ENCODE measurements around the gene FCN3. TPM values are rescaled to one million over a fixed set of nuclear protein-coding genes. Genes with fewer than 3 reads are reported as not detected.
A peak's percentile ranks its signal among the peaks of the same experiment; 100 is the strongest.
"Not testable (repeated sequence)": the region's sequence is repeated elsewhere in the genome, so short reads cannot be mapped to it uniquely, and the experiment has no call there.

FCN3 gene
- total RNA-seq, 1 donor from 2014 or later, result not detected

DNA sequence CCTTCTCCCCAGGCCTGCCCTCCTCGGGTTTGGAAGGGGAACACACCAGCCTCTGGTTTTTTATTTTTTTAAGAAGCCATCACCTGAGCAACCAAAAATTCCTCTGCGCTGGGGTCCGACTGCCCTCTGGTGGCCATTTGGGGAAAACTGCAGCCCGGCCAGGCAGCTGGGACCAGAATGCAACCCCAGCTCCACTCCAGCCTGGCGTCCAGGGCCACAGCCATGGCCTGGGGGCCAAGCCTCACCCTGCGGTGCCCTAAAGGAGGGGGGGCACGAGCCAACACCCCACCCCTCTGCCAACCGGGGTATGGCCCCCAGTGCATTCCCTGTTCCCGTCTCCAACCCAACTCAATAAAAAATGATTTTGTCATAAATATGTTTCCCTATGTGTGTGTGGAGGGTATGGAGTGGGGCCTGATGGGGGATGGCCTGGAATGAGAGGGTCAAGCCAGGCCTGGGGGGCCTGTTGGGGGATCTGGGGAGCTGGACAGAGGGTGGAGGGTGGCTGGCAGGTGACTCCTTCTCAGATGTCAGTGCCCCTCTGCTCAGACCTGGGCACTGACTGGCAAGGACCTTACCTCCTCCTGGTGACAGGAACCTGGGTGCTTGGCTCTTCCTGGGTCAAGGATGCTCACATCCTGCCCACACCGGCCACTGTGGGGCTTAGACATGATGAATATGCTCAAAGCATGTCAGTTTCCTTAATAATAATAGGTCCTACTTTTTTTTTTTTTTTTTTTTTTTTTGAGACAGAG, 21.0 kb upstream of the FCN3 start:
- no peak overlapping the region for H3K4me3 Mint-ChIP-seq (ENCODE audit: low read depth)

DNA sequence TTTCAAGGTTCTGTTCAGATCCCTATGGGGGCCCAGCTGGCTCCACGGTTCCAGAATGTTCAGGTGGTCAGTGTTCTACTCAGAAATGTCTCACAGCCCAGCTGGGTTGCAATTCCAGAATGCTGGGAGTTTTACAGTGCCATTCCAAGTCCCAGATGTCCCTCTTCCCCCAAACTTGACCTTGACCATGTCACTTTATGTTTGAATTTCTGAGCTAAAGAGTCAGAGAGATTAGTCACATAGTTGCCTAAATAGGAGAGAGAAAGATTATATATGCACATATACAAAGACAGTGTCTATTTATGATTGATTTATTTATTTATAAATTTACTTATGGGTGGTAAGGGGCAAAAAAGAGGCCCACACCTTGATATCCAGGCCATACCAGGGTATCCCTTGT, 20.3 kb upstream of the FCN3 start:
- Mint-ChIP-seq H3K27me3 (ENCODE audit: low read depth) (peaks cover 3% of the 10 kb centered on the region), H3K4me1 (ENCODE audit: low read depth) (peaks cover 10% of the 10 kb centered on the region), H3K9me3 (no peaks in the 10 kb centered on the region), H3K36me3 (ENCODE audit: low read depth) (no peaks in the 10 kb centered on the region), H3K27ac (no peak overlapping the region), H3K4me3 (ENCODE audit: low read depth) (no peak overlapping the region)
- intact Hi-C loops (cut with micrococcal nuclease), result loop anchor here (2.0 to 10.0 kb wide), 2 partner anchors 62 to 270 kb away; no protein-coding TSS in a partner anchor
- DNase-seq (ENCODE audit: low spot score), result no peak

More for the DNA sequence above, 21.0 kb upstream of the FCN3 start:
- peaks cover 3% of the 10 kb centered on the region for H3K27me3 Mint-ChIP-seq (ENCODE audit: low read depth)
- H3K4me1 Mint-ChIP-seq (ENCODE audit: low read depth), result peaks cover 10% of the 10 kb centered on the region
- intact Hi-C loops (cut with micrococcal nuclease), result loop anchor here (2.0 to 10.0 kb wide), 2 partner anchors 63 to 269 kb away; no protein-coding TSS in a partner anchor
- no peak overlapping the region for H3K27ac Mint-ChIP-seq
- no peaks in the 10 kb centered on the region for H3K9me3 Mint-ChIP-seq
- peak; percentile 78 for DNase-seq (ENCODE audit: low spot score)
- H3K36me3 Mint-ChIP-seq (ENCODE audit: low read depth), result no peaks in the 10 kb centered on the region

- intact Hi-C loops (cut with micrococcal nuclease), result loop anchor here (2.0 to 10.0 kb wide), 2 partner anchors 61 to 271 kb away; no protein-coding TSS in a partner anchor
- Mint-ChIP-seq H3K4me1 (ENCODE audit: low read depth) (peaks cover 10% of the 10 kb centered on the region), H3K27ac (no peak overlapping the region), H3K9me3 (no peaks in the 10 kb centered on the region), H3K36me3 (ENCODE audit: low read depth) (no peaks in the 10 kb centered on the region), H3K27me3 (ENCODE audit: low read depth) (peaks cover 3% of the 10 kb centered on the region), H3K4me3 (ENCODE audit: low read depth) (peak overlapping the region; percentile 52)
- DNase-seq (ENCODE audit: low spot score), result no peak
These were observed 19.6 kb upstream of the FCN3 start for GRCh38 chr1:27394282-27394658.

DNA sequence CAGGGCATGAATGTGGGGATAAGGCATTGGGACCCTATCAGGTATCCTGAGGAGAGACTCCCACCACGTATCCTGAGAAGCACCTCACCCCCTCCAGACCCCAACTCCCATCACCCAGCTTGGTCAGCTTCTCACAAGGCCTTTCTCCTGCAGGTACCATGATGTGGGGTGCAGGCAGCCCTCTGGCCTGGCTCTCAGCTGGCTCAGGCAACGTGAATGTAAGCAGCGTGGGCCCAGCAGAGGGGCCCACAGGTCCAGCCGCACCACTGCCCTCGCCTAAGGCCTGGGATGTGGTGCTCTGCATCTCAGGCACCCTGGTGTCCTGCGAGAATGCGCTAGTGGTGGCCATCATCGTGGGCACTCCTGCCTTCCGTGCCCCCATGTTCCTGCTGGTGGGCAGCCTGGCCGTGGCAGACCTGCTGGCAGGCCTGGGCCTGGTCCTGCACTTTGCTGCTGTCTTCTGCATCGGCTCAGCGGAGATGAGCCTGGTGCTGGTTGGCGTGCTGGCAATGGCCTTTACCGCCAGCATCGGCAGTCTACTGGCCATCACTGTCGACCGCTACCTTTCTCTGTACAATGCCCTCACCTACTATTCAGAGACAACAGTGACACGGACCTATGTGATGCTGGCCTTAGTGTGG, 19.1 kb upstream of the FCN3 start:
- Mint-ChIP-seq H3K9me3 (no peaks in the 10 kb centered on the region), H3K36me3 (ENCODE audit: low read depth) (no peaks in the 10 kb centered on the region), H3K4me1 (ENCODE audit: low read depth) (peaks cover 10% of the 10 kb centered on the region), H3K4me3 (ENCODE audit: low read depth) (peak overlapping the region; percentile 82), H3K27me3 (ENCODE audit: low read depth) (peaks cover 3% of the 10 kb centered on the region), H3K27ac (no peak overlapping the region)
- DNase-seq (ENCODE audit: low spot score), result no peak
- intact Hi-C loops (cut with micrococcal nuclease), result loop anchor here (2.0 to 10.0 kb wide), 2 partner anchors 61 to 271 kb away; no protein-coding TSS in a partner anchor

DNA sequence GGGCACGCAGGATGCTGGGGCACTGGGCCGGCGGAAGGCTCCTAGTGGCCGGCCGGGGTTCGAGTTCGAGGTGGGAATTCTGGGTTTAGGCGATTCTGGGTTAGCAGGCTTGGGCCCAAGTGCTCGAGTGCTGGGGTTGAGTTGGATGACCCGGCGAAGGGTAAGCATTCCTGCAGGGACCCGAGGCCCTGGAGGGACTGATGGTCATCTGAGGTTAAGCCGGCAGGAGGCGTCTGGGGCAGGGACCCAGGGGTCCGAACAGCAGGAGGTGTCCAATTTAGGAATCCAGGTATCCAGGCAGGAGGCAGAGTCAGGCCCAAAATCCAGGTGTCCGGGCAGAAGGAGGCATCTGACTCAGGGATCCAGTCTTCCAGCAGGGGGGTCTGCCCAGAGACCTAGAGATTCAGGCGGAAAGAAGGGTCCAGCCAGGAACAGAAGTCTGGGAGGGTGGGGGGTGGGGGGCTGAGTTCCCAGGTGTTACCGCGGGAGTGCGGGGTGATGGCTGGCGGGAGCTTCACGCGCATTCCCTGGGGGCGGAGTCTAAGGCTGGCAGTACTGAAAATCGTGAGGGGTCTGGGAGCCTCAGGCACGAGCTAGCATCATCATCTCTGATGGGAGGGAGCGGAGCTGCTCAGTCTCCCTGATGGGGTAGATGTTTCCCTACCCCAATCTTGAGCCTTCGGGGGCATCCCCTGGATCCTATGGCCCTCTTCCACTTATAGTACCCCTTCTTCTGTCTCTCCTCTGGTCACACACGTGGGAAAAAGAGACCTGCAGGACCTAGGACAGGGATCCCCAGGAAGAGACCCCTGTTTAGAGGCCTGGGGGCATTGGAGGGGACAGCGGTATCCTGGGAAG, 18.4 kb upstream of the FCN3 start:
- peak overlapping the region; percentile 82 for H3K4me3 Mint-ChIP-seq (ENCODE audit: low read depth)
- peak overlapping the region; percentile 73 for H3K27ac Mint-ChIP-seq
- no peak for DNase-seq (ENCODE audit: low spot score)
- H3K27me3 Mint-ChIP-seq (ENCODE audit: low read depth), result peaks cover 6% of the 10 kb centered on the region
- peaks cover 14% of the 10 kb centered on the region for H3K4me1 Mint-ChIP-seq (ENCODE audit: low read depth)
- intact Hi-C loops (cut with micrococcal nuclease), result loop anchor here (1.0 to 10.0 kb wide), 3 partner anchors 28 to 272 kb away; partner anchors contain the start of gene AHDC1
- H3K9me3 Mint-ChIP-seq, result no peaks in the 10 kb centered on the region
- no peaks in the 10 kb centered on the region for H3K36me3 Mint-ChIP-seq (ENCODE audit: low read depth)

GRCh38 chr1:27392096-27392777, 17.6 kb upstream of the FCN3 start, which contains the start of gene GPR3:
GPR3 (plus strand) TSS chr1:27392622; CDS start chr1:27393799, 1,177 bp downstream.
- intact Hi-C loops (cut with micrococcal nuclease), result loop anchor here (1.0 to 10.0 kb wide), 3 partner anchors 27 to 273 kb away; partner anchors contain the start of gene AHDC1

DNA sequence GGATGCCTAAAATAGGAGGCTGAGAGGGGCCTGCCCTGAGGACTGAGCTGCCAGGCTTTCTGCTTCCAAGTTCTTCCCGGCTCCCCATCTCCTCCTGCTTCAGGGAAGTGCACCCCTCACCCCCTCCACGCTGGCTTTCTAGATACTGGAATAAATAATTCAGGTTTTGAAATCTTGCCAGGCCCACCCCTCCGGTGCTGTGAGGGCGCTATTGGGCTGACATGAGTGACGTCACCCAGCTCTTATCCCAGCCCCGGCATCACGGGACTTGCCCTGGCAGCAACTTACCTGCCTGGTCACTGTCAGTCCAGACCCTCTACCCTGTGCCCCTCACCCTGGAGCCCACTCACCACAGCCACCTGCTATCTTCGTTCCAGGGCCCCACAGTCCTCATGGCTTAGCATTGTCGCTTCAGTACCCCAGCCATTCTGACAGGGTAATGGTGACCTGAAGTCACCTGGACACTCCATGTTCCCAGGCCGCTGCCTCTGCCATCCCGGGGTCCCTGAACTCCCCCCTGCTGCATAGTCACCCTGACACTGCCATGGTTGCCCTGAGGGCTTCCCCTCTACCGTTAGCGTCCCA, 17.0 kb upstream of the FCN3 start:
- no peak for DNase-seq (ENCODE audit: low spot score)
- Mint-ChIP-seq H3K9me3 (no peaks in the 10 kb centered on the region), H3K4me3 (ENCODE audit: low read depth) (peak overlapping the region; percentile 77), H3K27ac (peak overlapping the region; percentile 89), H3K27me3 (ENCODE audit: low read depth) (peaks cover 10% of the 10 kb centered on the region), H3K36me3 (ENCODE audit: low read depth) (no peaks in the 10 kb centered on the region), H3K4me1 (ENCODE audit: low read depth) (peaks cover 14% of the 10 kb centered on the region)
- intact Hi-C loops (cut with micrococcal nuclease), result loop anchor here (1.0 to 10.0 kb wide), 3 partner anchors 26 to 273 kb away; partner anchors contain the start of gene AHDC1

More at GRCh38 chr1:27392096-27392777, 17.6 kb upstream of the FCN3 start, which contains the start of gene GPR3:
- H3K27me3 Mint-ChIP-seq (ENCODE audit: low read depth), result peaks cover 6% of the 10 kb centered on the region
- DNase-seq (ENCODE audit: low spot score), result peak; percentile 90
- peaks cover 14% of the 10 kb centered on the region for H3K4me1 Mint-ChIP-seq (ENCODE audit: low read depth)
- H3K9me3 Mint-ChIP-seq, result no peaks in the 10 kb centered on the region
- H3K4me3 Mint-ChIP-seq (ENCODE audit: low read depth), result peak within 1 kb of the TSS; percentile 82
- no peaks in the 10 kb centered on the region for H3K36me3 Mint-ChIP-seq (ENCODE audit: low read depth)
- H3K27ac Mint-ChIP-seq, result peak within 1 kb of the TSS; percentile 89

DNA sequence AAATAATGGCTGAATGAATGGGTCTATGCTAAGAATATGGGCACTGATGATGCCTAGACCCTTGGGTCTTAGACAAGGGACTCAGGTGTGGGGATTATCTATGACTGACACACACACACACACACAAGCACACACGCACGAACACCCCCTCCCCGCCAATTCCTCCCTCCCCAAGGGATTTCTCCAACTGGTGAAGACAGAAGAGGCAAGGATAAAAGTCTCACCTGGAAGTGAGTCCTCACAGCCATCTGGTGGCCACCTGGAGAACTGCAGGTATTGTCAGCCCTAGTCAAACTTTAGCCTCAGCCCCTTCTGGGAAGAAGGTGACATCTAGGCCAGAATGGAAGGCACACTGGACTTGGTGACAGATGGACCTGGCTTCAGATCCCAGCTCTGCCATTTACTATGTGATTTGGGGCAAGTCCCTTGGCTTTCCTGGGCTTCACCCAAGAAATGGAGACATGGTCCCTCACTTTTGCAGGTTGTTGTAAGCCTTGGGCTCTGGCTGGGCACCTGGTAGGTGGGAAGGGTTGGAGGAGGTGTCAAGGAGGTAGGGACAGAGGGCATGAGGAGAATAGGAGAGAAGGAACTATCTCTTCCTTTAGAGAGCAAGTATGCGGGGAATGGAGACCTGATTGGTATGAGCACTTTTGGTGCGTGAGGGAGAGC, 13.8 kb upstream of the FCN3 start:
- H3K27ac Mint-ChIP-seq, result no peak overlapping the region
- intact Hi-C loops (cut with micrococcal nuclease), result loop anchor here (1.0 kb wide), 2 partner anchors 31 to 87 kb away; no protein-coding TSS in a partner anchor
- peak; percentile 64 for DNase-seq (ENCODE audit: low spot score)
- H3K9me3 Mint-ChIP-seq, result no peaks in the 10 kb centered on the region
- H3K4me1 Mint-ChIP-seq (ENCODE audit: low read depth), result peaks cover 13% of the 10 kb centered on the region
- H3K36me3 Mint-ChIP-seq (ENCODE audit: low read depth), result no peaks in the 10 kb centered on the region
- H3K27me3 Mint-ChIP-seq (ENCODE audit: low read depth), result peaks cover 10% of the 10 kb centered on the region
- no peak overlapping the region for H3K4me3 Mint-ChIP-seq (ENCODE audit: low read depth)

GRCh38 chr1:27384797-27385196, 10.2 kb upstream of the FCN3 start:
- peaks cover 18% of the 10 kb centered on the region for H3K27me3 Mint-ChIP-seq (ENCODE audit: low read depth)
- H3K4me1 Mint-ChIP-seq (ENCODE audit: low read depth); H3K4me3 Mint-ChIP-seq (ENCODE audit: low read depth); DNase-seq (ENCODE audit: low spot score); H3K9me3 Mint-ChIP-seq; H3K36me3 Mint-ChIP-seq (ENCODE audit: low read depth); intact Hi-C loops (cut with micrococcal nuclease); H3K27ac Mint-ChIP-seq: not testable (repeated sequence)

- no peak overlapping the region for H3K27ac Mint-ChIP-seq
- H3K4me1 Mint-ChIP-seq (ENCODE audit: low read depth), result peaks cover 4% of the 10 kb centered on the region
- no peaks in the 10 kb centered on the region for H3K9me3 Mint-ChIP-seq
- peaks cover 17% of the 10 kb centered on the region for H3K27me3 Mint-ChIP-seq (ENCODE audit: low read depth)
- H3K36me3 Mint-ChIP-seq (ENCODE audit: low read depth), result no peaks in the 10 kb centered on the region
- intact Hi-C loops (cut with micrococcal nuclease), result no loop called here
- no peak for DNase-seq (ENCODE audit: low spot score)
- no peak overlapping the region for H3K4me3 Mint-ChIP-seq (ENCODE audit: low read depth)
These were observed 9.0 kb upstream of the FCN3 start for GRCh38 chr1:27383661-27384060.

GRCh38 chr1:27383039-27383605, 8.5 kb upstream of the FCN3 start, which contains the start of gene CD164L2:
CD164L2 (minus strand) TSS chr1:27383333; CDS start chr1:27383239, 94 bp downstream.
- intact Hi-C loops (cut with micrococcal nuclease), result no loop called here
- no peak within 1 kb of the TSS for H3K4me3 Mint-ChIP-seq (ENCODE audit: low read depth)
- H3K27me3 Mint-ChIP-seq (ENCODE audit: low read depth), result peaks cover 15% of the 10 kb centered on the region
- no peaks in the 10 kb centered on the region for H3K4me1 Mint-ChIP-seq (ENCODE audit: low read depth)
- no peaks in the 10 kb centered on the region for H3K9me3 Mint-ChIP-seq
- no peak for DNase-seq (ENCODE audit: low spot score)
- no peaks in the 10 kb centered on the region for H3K36me3 Mint-ChIP-seq (ENCODE audit: low read depth)
- no peak within 1 kb of the TSS for H3K27ac Mint-ChIP-seq
